Cardiac fibroblast (primary cell): Measurements from ENCODE around the gene UGGT2.

Experiments
- DNase-seq, 2 donors: peaks; one replicate each; pipeline versions ENCODE4 v3.0.0 to v3.0.0-alpha.2; 2010; ENCODE audit warnings: low read depth in 2 of 2
- H3K4me3 ChIP-seq, 2 donors: replicated peaks in 1 of 2; 1 replicate in 1 of 2; 2 replicates in 1 of 2; pipeline ENCODE4 v1.5.1; 2011; ENCODE audit warnings: low read depth in 2 of 2, low read length in 2 of 2, mild to moderate bottlenecking in 2 of 2, moderate library complexity in 1 of 2
- CTCF ChIP-seq: IDR thresholded peaks from one replicate; pipeline ENCODE4 v1.5.1; 2011; ENCODE audit warnings: low read depth, mild to moderate bottlenecking, low read length, inconsistent platforms

UGGT2 gene

GRCh38 chr13:96029002-96029401 is 24.2 kb downstream of the UGGT2 start:
- DNase-seq: no peak
- TF ChIP-seq CTCF: no peak
- H3K4me3 ChIP-seq: no peak overlapping the region

- DNase-seq: no peak
- TF ChIP-seq CTCF: no peak
- H3K4me3 ChIP-seq: no peak overlapping the region
Measured at GRCh38 chr13:96027496-96027895, 25.7 kb downstream of the UGGT2 start.

GRCh38 chr13:96025283-96025682 is 27.9 kb downstream of the UGGT2 start:
- H3K4me3 ChIP-seq: no peak overlapping the region
- peak; percentile 6 to 24 for DNase-seq
- TF ChIP-seq CTCF: no peak

- TF ChIP-seq CTCF: no peak
- no peak for DNase-seq
- no peak overlapping the region for H3K4me3 ChIP-seq
Measured at GRCh38 chr13:96020931-96021330, 32.3 kb downstream of the UGGT2 start.

- peak; percentile 82 to 84 for DNase-seq
- no peak overlapping the region for H3K4me3 ChIP-seq
- TF ChIP-seq CTCF: peak; percentile 59
Measured at GRCh38 chr13:96020155-96020575, 33.0 kb downstream of the UGGT2 start.

- no peak for DNase-seq
- no peak for TF ChIP-seq CTCF
- no peak overlapping the region for H3K4me3 ChIP-seq
Measured at GRCh38 chr13:96018135-96018534, 35.1 kb downstream of the UGGT2 start.

- no peak overlapping the region for H3K4me3 ChIP-seq
- DNase-seq: peak in 1 of 2 donors; percentile 13
- TF ChIP-seq CTCF: no peak
Measured at GRCh38 chr13:96011291-96011872, 41.8 kb downstream of the UGGT2 start.
